ENCODE data around the gene RUFY1.

The RUFY1 gene

DNA sequence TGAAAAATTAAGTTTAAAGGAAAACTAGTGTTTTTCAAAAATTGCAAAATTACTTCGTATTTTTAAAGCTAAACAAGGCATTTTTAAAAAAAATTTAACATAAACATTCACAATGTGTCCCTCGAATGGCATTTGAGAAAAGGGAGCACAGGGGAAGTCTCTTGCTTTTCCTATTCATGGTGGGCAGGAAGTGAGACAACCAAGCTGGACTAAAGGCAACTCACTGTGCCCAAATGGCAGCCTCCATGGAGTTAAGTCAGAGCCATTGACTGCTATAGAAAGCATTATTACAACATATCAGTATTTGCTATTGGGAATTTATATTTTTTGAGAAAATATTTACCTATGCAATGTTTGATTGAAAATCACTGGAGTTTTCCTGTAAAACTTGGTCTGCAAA is 64.8 kb downstream of the RUFY1 start:
- H3K27me3 ChIP-seq (ENCODE audit: low read length), result no peaks in the 10 kb centered on the region
- TF ChIP-seq, protein P1, sequence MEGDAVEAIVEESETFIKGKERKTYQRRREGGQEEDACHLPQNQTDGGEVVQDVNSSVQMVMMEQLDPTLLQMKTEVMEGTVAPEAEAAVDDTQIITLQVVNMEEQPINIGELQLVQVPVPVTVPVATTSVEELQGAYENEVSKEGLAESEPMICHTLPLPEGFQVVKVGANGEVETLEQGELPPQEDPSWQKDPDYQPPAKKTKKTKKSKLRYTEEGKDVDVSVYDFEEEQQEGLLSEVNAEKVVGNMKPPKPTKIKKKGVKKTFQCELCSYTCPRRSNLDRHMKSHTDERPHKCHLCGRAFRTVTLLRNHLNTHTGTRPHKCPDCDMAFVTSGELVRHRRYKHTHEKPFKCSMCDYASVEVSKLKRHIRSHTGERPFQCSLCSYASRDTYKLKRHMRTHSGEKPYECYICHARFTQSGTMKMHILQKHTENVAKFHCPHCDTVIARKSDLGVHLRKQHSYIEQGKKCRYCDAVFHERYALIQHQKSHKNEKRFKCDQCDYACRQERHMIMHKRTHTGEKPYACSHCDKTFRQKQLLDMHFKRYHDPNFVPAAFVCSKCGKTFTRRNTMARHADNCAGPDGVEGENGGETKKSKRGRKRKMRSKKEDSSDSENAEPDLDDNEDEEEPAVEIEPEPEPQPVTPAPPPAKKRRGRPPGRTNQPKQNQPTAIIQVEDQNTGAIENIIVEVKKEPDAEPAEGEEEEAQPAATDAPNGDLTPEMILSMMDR (IDR thresholded peaks at IDR 0.05; ENCODE audit: insufficient read depth, low read length, poor library complexity, severe bottlenecking), result no peak
- TF ChIP-seq EZH2phosphoT487 (conservative IDR thresholded peaks at IDR 0.05; ENCODE audit: low read length), result no peak
- no peak overlapping the region for H3K9ac ChIP-seq (ENCODE audit: low read length)
- no peaks in the 10 kb centered on the region for H3K9me2 ChIP-seq (replicated peaks; ENCODE audit: insufficient read depth, low read length)
- H3K9me3 ChIP-seq (ENCODE audit: insufficient read depth, low read length), result no peaks in the 10 kb centered on the region
- H3K4me3 ChIP-seq (ENCODE audit: insufficient read depth, low read length, poor library complexity, severe bottlenecking), result no peak overlapping the region
- H3K79me2 ChIP-seq (ENCODE audit: insufficient read depth, low read length), result peaks cover 31% of the 10 kb centered on the region
- no peak overlapping the region for H3K4me2 ChIP-seq (ENCODE audit: low read depth, low read length, poor library complexity, severe bottlenecking)
- H4K20me1 ChIP-seq (ENCODE audit: low read depth, low read length), result peaks cover 66% of the 10 kb centered on the region
- no peak overlapping the region for H2AFZ ChIP-seq (ENCODE audit: low read depth, low read length, severe bottlenecking)
- peaks cover 97% of the 10 kb centered on the region for H3F3A ChIP-seq (ENCODE audit: insufficient read depth)
- peaks cover 79% of the 10 kb centered on the region for H3K36me3 ChIP-seq (ENCODE audit: low read length)
- no peak overlapping the region for H3K27ac ChIP-seq (ENCODE audit: low read depth, low read length)

DNA sequence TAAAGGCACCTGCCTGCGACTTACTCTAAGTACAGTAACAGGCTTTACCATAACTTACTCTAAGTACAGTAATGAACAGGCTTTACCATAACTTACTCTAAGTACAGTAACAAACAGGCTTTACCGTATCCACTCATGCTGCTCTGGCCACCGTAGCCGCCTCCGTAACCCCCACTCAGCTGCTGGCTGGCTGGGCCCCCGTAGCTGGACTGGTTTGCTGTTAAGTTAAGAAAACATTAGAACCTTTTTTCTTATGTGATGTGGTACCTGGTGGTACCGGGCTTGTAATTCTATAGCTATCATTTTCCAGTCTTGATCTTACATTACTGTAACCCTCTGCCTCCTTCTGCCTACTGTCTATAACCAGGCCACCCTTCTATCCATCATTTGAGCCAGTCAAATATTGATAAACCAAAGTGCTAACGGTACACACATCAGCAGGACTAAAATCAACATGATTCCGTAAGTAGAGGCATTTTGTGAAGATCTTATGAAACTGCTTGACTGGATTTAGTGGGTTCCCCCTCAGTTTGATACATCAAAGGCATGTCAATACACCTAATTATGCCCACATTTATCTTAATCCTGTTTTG is 65.7 kb downstream of the RUFY1 start:
- no peak overlapping the region for H2AFZ ChIP-seq (ENCODE audit: low read depth, low read length, severe bottlenecking)
- H3F3A ChIP-seq (ENCODE audit: insufficient read depth), result peaks cover 97% of the 10 kb centered on the region
- no peak overlapping the region for H3K27ac ChIP-seq (ENCODE audit: low read depth, low read length)
- peaks cover 75% of the 10 kb centered on the region for H4K20me1 ChIP-seq (ENCODE audit: low read depth, low read length)
- no peaks in the 10 kb centered on the region for H3K9me3 ChIP-seq (ENCODE audit: insufficient read depth, low read length)
- TF ChIP-seq, protein P1 (IDR thresholded peaks at IDR 0.05; ENCODE audit: insufficient read depth, low read length, poor library complexity, severe bottlenecking), result no peak
- no peak for TF ChIP-seq EZH2phosphoT487 (conservative IDR thresholded peaks at IDR 0.05; ENCODE audit: low read length)
- H3K27me3 ChIP-seq (ENCODE audit: low read length), result no peaks in the 10 kb centered on the region
- H3K79me2 ChIP-seq (ENCODE audit: insufficient read depth, low read length), result peaks cover 40% of the 10 kb centered on the region
- H3K36me3 ChIP-seq (ENCODE audit: low read length), result peaks cover 88% of the 10 kb centered on the region
- no peak overlapping the region for H3K4me2 ChIP-seq (ENCODE audit: low read depth, low read length, poor library complexity, severe bottlenecking)
- H3K9me2 ChIP-seq (replicated peaks; ENCODE audit: insufficient read depth, low read length), result no peaks in the 10 kb centered on the region
- no peak overlapping the region for H3K9ac ChIP-seq (ENCODE audit: low read length)
- H3K4me3 ChIP-seq (ENCODE audit: insufficient read depth, low read length, poor library complexity, severe bottlenecking), result no peak overlapping the region

DNA sequence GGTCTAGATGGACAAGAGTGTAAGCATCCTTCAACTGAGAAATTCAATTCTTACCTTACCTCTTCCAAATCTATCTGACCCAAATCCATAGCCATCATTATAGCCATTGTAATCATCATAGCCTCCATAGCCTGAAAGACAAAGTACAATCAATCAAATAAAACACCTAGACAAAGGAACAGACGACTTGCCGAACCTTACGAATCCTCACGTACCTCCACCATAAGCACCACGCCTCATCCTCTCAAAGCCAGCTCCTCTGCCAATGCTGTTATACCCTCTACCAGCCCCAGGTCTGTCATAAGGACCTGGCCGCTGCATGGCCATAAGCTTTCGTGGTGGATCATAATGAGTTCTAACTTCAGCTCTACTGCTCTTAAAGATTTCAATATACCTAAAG is 67.6 kb downstream of the RUFY1 start:
- no peak overlapping the region for H3K9ac ChIP-seq (ENCODE audit: low read length)
- TF ChIP-seq, protein P1 (IDR thresholded peaks at IDR 0.05; ENCODE audit: insufficient read depth, low read length, poor library complexity, severe bottlenecking), result no peak
- no peak for TF ChIP-seq EZH2phosphoT487 (conservative IDR thresholded peaks at IDR 0.05; ENCODE audit: low read length)
- H2AFZ ChIP-seq (ENCODE audit: low read depth, low read length, severe bottlenecking), result no peak overlapping the region
- peaks cover 95% of the 10 kb centered on the region for H3K36me3 ChIP-seq (ENCODE audit: low read length)
- H3F3A ChIP-seq (ENCODE audit: insufficient read depth), result peaks cover 94% of the 10 kb centered on the region
- no peaks in the 10 kb centered on the region for H3K27me3 ChIP-seq (ENCODE audit: low read length)
- no peaks in the 10 kb centered on the region for H3K9me3 ChIP-seq (ENCODE audit: insufficient read depth, low read length)
- H4K20me1 ChIP-seq (ENCODE audit: low read depth, low read length), result peaks cover 85% of the 10 kb centered on the region
- peaks cover 57% of the 10 kb centered on the region for H3K79me2 ChIP-seq (ENCODE audit: insufficient read depth, low read length)
- H3K4me2 ChIP-seq (ENCODE audit: low read depth, low read length, poor library complexity, severe bottlenecking), result no peak overlapping the region
- no peaks in the 10 kb centered on the region for H3K9me2 ChIP-seq (replicated peaks; ENCODE audit: insufficient read depth, low read length)
- no peak overlapping the region for H3K4me3 ChIP-seq (ENCODE audit: insufficient read depth, low read length, poor library complexity, severe bottlenecking)
- no peak overlapping the region for H3K27ac ChIP-seq (ENCODE audit: low read depth, low read length)
